GM18505 (cell line): Measurements from ENCODE around the gene RAMACL.

ENCODE experiments used
- ATAC-seq: cut with Tn5 transposase; IDR thresholded peaks from one replicate; pipeline ENCODE4 v1.9.1; 2021; ENCODE audit not compliant: unreplicated experiment
- POLR2A ChIP-seq: IDR thresholded peaks from 4 replicates; pipeline ENCODE4 v1.6.1; 2011; ENCODE audit warnings: borderline replicate concordance; ENCODE audit not compliant: insufficient read depth, insufficient read length; ENCODE audit errors: extremely low read depth

The RAMACL gene

GRCh38 chr6:166625356-166625755 is 38.9 kb upstream of the RAMACL start:
- no peak for ATAC-seq
- no peak for TF ChIP-seq POLR2A

GRCh38 chr6:166624275-166624674 is 37.8 kb upstream of the RAMACL start:
- no peak for TF ChIP-seq POLR2A
- ATAC-seq, result no peak

- no peak for ATAC-seq
- no peak for TF ChIP-seq POLR2A
Observed at GRCh38 chr6:166623318-166623717, 36.8 kb upstream of the RAMACL start.

- no peak for TF ChIP-seq POLR2A
- ATAC-seq, result no peak
Observed at GRCh38 chr6:166621114-166621540, 34.6 kb upstream of the RAMACL start.

GRCh38 chr6:166620478-166621113 is 34.1 kb upstream of the RAMACL start:
- no peak for TF ChIP-seq POLR2A
- ATAC-seq, result no peak

- no peak for TF ChIP-seq POLR2A
- ATAC-seq, result no peak
Observed at GRCh38 chr6:166619912-166620311, 33.4 kb upstream of the RAMACL start.

GRCh38 chr6:166618866-166619761 is 32.6 kb upstream of the RAMACL start:
- TF ChIP-seq POLR2A, result no peak
- no peak for ATAC-seq

GRCh38 chr6:166618251-166618650 is 31.8 kb upstream of the RAMACL start:
- no peak for ATAC-seq
- TF ChIP-seq POLR2A, result no peak

- no peak for TF ChIP-seq POLR2A
- no peak for ATAC-seq
Observed at GRCh38 chr6:166617359-166617758, 30.9 kb upstream of the RAMACL start.

GRCh38 chr6:166616261-166617238 is 30.1 kb upstream of the RAMACL start:
- TF ChIP-seq POLR2A, result no peak
- ATAC-seq, result no peak

GRCh38 chr6:166615059-166615770 is 28.7 kb upstream of the RAMACL start:
- no peak for ATAC-seq
- TF ChIP-seq POLR2A, result no peak

- ATAC-seq, result no peak
- TF ChIP-seq POLR2A, result no peak
Observed at GRCh38 chr6:166614589-166614988, 28.1 kb upstream of the RAMACL start.

GRCh38 chr6:166614171-166614583 is 27.7 kb upstream of the RAMACL start:
- ATAC-seq, result no peak
- no peak for TF ChIP-seq POLR2A

- ATAC-seq, result no peak
- TF ChIP-seq POLR2A, result no peak
Observed at GRCh38 chr6:166613027-166613426, 26.5 kb upstream of the RAMACL start.
